ENCODE results near the gene HSPA12B. TPM values are rescaled to one million over a fixed set of nuclear protein-coding genes. Genes with fewer than 3 reads are reported as not detected.

Gene HSPA12B
- total and polyA plus RNA-seq, 2 of the 13 experiments (the other 11 are each of a cell fraction or from before 2014, with no cell fraction given): 0.01 TPM; not detected in 1

DNA sequence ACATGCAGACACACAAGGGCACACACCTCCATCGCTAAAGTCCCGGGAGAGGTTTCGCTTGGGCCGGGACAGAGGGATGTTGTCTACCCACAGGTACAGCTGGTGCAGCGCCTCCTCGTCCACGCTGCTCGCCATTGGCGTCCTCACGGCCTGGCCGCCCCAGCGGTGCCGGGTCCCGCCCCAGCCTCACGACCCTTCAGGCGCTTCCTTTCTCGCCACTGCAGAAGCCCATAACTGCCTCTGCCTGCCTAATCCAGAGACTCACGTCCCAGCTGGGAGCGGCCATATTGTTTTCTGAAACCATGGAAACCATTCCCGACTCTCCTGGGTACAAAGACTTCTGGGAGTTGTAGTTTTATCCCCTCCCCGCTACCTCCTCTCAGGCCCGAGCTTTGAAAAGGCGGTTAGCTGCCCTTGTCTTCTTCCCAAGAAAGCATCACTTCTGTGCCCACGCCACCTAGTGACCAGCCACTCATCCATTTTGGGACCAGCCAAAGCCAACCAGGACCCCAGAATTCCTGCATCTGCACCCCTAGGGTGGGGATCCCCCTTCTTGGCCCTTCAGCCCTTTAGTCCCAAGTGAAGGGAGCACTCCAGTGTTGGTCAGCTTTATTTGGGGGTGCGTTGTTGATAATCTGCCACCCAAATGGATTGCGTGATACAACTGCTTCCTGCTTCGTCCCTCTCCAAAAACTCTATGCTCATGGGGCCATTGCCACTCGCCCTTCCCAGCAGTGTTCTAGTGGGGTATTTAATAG is 48.8 kb downstream of the HSPA12B start, which contains the start of gene SPEF1 (continued):
- TF ChIP-seq, protein P1, sequence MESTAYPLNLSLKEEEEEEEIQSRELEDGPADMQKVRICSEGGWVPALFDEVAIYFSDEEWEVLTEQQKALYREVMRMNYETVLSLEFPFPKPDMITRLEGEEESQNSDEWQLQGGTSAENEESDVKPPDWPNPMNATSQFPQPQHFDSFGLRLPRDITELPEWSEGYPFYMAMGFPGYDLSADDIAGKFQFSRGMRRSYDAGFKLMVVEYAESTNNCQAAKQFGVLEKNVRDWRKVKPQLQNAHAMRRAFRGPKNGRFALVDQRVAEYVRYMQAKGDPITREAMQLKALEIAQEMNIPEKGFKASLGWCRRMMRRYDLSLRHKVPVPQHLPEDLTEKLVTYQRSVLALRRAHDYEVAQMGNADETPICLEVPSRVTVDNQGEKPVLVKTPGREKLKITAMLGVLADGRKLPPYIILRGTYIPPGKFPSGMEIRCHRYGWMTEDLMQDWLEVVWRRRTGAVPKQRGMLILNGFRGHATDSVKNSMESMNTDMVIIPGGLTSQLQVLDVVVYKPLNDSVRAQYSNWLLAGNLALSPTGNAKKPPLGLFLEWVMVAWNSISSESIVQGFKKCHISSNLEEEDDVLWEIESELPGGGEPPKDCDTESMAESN (CRISPR knock-in tag; conservative IDR thresholded peaks at IDR 0.05): no peak
- TF ChIP-seq AGO2 (optimal IDR thresholded peaks at IDR 0.05; ENCODE audit: low read depth, low read length): peak; percentile 92
- TF ChIP-seq NCOA2 (CRISPR knock-in tag; IDR thresholded peaks at IDR 0.05): no peak
- TF ChIP-seq STAG1 (CRISPR knock-in tag; IDR thresholded peaks at IDR 0.05): peak; percentile 66
- TF ChIP-seq SIN3A (IDR thresholded peaks at IDR 0.05; ENCODE audit: borderline replicate concordance, low read depth, low read length): peak; percentile 99
- no peak for TF ChIP-seq KDM5A (IDR thresholded peaks at IDR 0.05; ENCODE audit: borderline replicate concordance, low read length)
- TF ChIP-seq, protein P2, sequence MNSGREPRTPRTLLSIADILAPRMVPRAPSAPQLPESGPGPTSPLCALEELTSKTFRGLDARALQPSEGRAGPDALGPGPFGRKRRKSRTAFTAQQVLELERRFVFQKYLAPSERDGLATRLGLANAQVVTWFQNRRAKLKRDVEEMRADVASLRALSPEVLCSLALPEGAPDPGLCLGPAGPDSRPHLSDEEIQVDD (CRISPR knock-in tag; IDR thresholded peaks at IDR 0.05; ENCODE audit: borderline replicate concordance): no peak
- no peak for TF ChIP-seq ZBTB1 (CRISPR knock-in tag; IDR thresholded peaks at IDR 0.05; ENCODE audit: borderline replicate concordance)
- TF ChIP-seq ZNF232 (CRISPR knock-in tag; IDR thresholded peaks at IDR 0.05; ENCODE audit: borderline replicate concordance): no peak
- TF ChIP-seq SNRNP70 (IDR thresholded peaks at IDR 0.05; ENCODE audit: low read depth, low read length): no peak
- 0 out of 2 replicates have a peak, but pooled peaks have one; percentile 10 for TF ChIP-seq PHF8 (CRISPR knock-in tag; IDR thresholded peaks at IDR 0.05)
- no peak for TF ChIP-seq ZFYVE20 (CRISPR knock-in tag; IDR thresholded peaks at IDR 0.05; ENCODE audit: borderline replicate concordance, low read depth)
- no peak for TF ChIP-seq HHEX (CRISPR knock-in tag; IDR thresholded peaks at IDR 0.05)
- peak; percentile 61; the same call in 1 of the 2 replicates for TF ChIP-seq TBX2 (CRISPR knock-in tag; IDR thresholded peaks at IDR 0.05; ENCODE audit: borderline replicate concordance)
- TF ChIP-seq ZNF549 (CRISPR knock-in tag; IDR thresholded peaks at IDR 0.05): no peak
- TF ChIP-seq, protein P3, sequence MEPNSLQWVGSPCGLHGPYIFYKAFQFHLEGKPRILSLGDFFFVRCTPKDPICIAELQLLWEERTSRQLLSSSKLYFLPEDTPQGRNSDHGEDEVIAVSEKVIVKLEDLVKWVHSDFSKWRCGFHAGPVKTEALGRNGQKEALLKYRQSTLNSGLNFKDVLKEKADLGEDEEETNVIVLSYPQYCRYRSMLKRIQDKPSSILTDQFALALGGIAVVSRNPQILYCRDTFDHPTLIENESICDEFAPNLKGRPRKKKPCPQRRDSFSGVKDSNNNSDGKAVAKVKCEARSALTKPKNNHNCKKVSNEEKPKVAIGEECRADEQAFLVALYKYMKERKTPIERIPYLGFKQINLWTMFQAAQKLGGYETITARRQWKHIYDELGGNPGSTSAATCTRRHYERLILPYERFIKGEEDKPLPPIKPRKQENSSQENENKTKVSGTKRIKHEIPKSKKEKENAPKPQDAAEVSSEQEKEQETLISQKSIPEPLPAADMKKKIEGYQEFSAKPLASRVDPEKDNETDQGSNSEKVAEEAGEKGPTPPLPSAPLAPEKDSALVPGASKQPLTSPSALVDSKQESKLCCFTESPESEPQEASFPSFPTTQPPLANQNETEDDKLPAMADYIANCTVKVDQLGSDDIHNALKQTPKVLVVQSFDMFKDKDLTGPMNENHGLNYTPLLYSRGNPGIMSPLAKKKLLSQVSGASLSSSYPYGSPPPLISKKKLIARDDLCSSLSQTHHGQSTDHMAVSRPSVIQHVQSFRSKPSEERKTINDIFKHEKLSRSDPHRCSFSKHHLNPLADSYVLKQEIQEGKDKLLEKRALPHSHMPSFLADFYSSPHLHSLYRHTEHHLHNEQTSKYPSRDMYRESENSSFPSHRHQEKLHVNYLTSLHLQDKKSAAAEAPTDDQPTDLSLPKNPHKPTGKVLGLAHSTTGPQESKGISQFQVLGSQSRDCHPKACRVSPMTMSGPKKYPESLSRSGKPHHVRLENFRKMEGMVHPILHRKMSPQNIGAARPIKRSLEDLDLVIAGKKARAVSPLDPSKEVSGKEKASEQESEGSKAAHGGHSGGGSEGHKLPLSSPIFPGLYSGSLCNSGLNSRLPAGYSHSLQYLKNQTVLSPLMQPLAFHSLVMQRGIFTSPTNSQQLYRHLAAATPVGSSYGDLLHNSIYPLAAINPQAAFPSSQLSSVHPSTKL (CRISPR knock-in tag; IDR thresholded peaks at IDR 0.05): peak; percentile 21; the same call in 1 of the 2 replicates
- TF ChIP-seq ZNF329 (CRISPR knock-in tag; IDR thresholded peaks at IDR 0.05; ENCODE audit: low read depth): no peak
- no peak for TF ChIP-seq CEBPB (IDR thresholded peaks at IDR 0.05; ENCODE audit: borderline replicate concordance, low read depth, low read length)
- 0 out of 2 replicates have a peak, but pooled peaks have one; percentile 57 for TF ChIP-seq IRF1 (CRISPR knock-in tag; IDR thresholded peaks at IDR 0.05; ENCODE audit: low read depth)
- TF ChIP-seq TOE1 (CRISPR knock-in tag; IDR thresholded peaks at IDR 0.05): no peak
- TF ChIP-seq ARID2 (CRISPR knock-in tag; IDR thresholded peaks at IDR 0.05; ENCODE audit: borderline replicate concordance): no peak

All from HepG2 (cell line).